ENCODE measurements around the gene HSD17B8.
"Not testable (repeated sequence)": the region's sequence is repeated elsewhere in the genome, so short reads cannot be mapped to it uniquely, and the experiment has no call there.

HSD17B8 gene

DNA sequence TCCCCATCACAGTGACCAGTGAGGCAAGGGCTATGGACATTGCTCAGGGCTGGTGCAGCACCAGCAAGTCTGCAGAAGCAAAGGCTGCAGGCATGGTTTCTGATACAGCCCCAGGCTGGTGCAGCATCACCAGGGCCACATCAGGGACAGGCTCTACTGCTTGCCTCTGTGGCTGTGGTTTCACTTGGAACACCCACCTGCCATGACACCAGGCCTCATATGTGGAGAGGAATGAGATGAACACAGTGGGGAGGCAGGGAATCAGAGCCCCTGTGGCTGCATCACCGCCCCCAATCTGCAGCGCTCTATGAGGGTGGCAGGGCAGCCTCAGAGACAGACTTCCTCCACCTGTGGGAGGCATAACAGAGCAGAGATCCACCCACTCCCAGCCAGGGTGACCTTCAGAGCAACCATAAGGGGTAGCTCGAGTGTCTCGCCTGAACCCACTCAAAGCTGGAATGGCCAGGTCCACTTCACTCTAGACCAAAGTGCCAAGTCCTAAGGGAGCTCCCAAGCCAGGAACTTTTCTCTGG is 11.7 kb downstream of the HSD17B8 start:
- Mint-ChIP-seq H3K4me3 (no peak overlapping the region), H3K36me3 (ENCODE audit: low read depth) (peaks cover 4% of the 10 kb centered on the region), H3K27me3 (peaks cover 21% of the 10 kb centered on the region), H3K9me3 (no peaks in the 10 kb centered on the region), H3K4me1 (ENCODE audit: low read depth) (peaks cover 32% of the 10 kb centered on the region), H3K27ac (no peak overlapping the region)

DNA sequence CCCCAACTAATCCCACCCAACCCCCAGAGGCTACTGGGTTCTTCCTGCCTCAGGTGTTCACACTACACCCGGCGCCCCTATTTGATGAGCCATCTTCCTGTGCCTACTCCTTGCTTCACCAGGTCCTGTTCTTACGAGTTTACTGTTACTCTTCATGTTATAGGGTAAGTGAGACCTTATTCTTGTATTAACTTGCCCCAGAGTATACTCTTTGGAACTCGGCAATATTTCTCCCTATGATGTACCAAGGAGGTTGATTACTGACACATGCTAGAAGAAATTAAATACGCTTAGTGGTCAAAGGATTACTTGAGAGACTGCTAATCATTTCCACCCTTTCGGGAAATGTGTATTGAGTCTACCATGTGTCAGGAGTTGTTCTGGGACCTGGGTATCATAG is 12.8 kb downstream of the HSD17B8 start:
- Mint-ChIP-seq H3K36me3 (ENCODE audit: low read depth) (no peaks in the 10 kb centered on the region), H3K4me1 (ENCODE audit: low read depth) (peaks cover 28% of the 10 kb centered on the region), H3K27me3 (peaks cover 28% of the 10 kb centered on the region), H3K27ac (no peak overlapping the region), H3K9me3 (no peaks in the 10 kb centered on the region), H3K4me3 (no peak overlapping the region)

DNA sequence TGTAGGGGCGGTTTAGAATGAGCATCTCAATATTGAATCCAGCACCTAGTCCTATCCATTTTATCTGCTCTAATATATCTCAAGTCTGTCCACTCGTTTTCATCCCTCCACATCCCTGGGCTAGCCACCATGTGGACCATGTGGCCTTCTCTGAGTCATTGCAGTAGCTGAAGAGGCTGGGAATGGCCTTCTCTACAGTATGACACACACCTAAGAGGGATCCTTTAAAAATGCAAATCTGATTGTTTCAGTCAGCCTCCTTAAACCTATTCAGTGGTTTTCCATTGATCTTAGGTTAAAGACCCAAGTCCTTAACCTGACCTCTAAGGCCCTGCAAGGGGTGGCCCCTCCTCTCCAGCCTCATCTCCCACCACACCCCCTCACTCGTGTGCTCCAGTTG is 13.2 kb downstream of the HSD17B8 start:
- no peak overlapping the region for H3K4me3 Mint-ChIP-seq
- no peaks in the 10 kb centered on the region for H3K36me3 Mint-ChIP-seq (ENCODE audit: low read depth)
- H3K27me3 Mint-ChIP-seq = peaks cover 33% of the 10 kb centered on the region
- H3K4me1 Mint-ChIP-seq (ENCODE audit: low read depth) = peaks cover 24% of the 10 kb centered on the region
- no peak overlapping the region for H3K27ac Mint-ChIP-seq
- H3K9me3 Mint-ChIP-seq = no peaks in the 10 kb centered on the region

DNA sequence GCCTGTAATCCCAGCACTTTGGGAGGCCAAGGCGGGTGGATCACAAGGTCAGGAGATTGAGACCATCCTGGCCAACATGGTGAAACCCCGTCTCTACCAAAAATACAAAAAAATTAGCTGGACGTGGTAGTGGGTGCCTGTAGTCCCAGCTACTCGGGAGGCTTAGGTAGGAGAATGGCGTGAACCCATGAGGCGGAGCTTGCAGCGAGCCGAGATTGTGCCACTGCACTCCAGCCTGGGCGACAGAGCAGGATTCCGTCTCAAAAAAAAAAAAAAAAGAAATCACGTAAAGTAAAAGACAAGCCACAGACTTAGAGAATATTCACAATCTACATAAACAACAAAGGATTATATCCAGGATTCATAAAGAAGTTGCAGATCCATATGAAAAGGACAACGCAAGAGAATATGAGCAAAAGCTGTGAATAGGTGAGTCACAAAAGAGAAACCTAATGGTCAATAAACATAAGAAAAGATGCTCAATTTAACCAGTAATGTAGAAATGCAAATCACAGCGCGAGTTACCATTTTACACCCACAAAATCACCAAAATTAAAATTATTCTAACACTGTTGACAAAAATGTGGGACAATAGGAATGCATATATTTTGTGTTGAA is 22.2 kb downstream of the HSD17B8 start:
- H3K36me3 Mint-ChIP-seq (ENCODE audit: low read depth); H3K27ac Mint-ChIP-seq; H3K4me3 Mint-ChIP-seq; H3K9me3 Mint-ChIP-seq; H3K4me1 Mint-ChIP-seq (ENCODE audit: low read depth): not testable (repeated sequence)
- peaks cover 44% of the 10 kb centered on the region for H3K27me3 Mint-ChIP-seq

DNA sequence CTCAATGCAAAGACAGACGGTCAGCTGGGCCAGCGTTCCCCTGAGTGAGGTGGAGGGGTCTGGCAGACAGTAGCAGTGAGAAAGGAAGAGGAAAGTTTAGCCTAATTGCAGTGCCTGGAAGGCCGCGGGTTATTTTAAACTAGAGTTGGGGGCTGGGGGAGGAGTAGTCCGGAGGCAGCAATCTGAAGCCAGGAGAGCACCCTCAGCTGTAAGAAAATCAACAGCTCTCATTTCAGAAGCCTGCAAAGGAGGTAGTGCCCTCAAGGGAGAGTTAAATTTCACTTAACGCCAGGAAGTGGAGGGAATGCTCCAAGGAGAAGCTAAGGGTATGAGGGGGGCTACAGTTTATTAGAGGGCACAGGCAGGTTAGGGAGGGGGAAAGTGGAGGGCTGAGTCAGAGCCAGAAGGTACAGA is 30.8 kb downstream of the HSD17B8 start:
- no peaks in the 10 kb centered on the region for H3K4me1 Mint-ChIP-seq (ENCODE audit: low read depth)
- no peak overlapping the region for H3K27ac Mint-ChIP-seq
- no peaks in the 10 kb centered on the region for H3K36me3 Mint-ChIP-seq (ENCODE audit: low read depth)
- no peak overlapping the region for H3K4me3 Mint-ChIP-seq
- no peaks in the 10 kb centered on the region for H3K9me3 Mint-ChIP-seq
- peaks cover 23% of the 10 kb centered on the region for H3K27me3 Mint-ChIP-seq

DNA sequence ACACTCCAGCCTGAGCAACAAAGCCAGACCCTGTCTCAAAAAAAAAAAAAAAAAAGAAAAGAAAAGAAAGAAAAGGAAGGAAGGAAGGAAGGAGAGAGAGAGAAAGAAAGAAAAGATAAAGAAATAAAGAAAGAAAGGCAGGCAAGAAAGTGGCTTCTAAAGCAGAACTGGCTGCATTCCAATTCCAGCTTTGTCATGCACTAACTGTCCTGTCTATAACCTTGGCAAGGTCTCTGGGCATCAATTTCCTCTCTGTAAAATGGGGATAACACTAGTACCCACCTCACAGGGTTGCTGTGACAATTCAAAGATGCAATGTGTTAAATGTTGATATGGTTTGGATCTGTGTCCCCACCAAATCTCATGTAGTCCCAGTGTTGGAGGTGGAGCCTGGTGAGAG is 31.9 kb downstream of the HSD17B8 start:
- H3K27me3 Mint-ChIP-seq = peaks cover 21% of the 10 kb centered on the region
- no peaks in the 10 kb centered on the region for H3K9me3 Mint-ChIP-seq
- no peaks in the 10 kb centered on the region for H3K36me3 Mint-ChIP-seq (ENCODE audit: low read depth)
- peaks cover 2% of the 10 kb centered on the region for H3K4me1 Mint-ChIP-seq (ENCODE audit: low read depth)
- no peak overlapping the region for H3K27ac Mint-ChIP-seq
- no peak overlapping the region for H3K4me3 Mint-ChIP-seq

DNA sequence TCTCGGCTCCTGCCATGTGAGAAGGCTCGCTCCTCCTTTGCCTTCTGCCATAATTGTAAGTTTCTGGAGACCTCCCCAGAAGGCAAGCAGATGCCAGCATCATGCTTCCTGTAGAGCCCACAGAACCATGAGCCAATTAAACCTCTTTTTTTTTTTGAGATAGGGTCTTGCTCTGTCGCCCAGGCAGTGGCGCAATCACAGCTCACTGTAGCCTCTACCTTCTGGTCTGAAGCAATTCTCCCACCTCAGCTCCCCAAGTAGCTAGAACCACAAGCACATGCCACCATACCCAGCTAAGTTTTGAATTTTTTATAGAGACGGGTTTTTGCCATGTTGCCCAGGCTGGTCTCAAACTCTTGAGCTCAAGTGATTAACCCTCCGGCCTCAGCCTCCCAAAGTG is 32.4 kb downstream of the HSD17B8 start:
- H3K27ac Mint-ChIP-seq = no peak overlapping the region
- H3K4me3 Mint-ChIP-seq = no peak overlapping the region
- no peaks in the 10 kb centered on the region for H3K36me3 Mint-ChIP-seq (ENCODE audit: low read depth)
- no peaks in the 10 kb centered on the region for H3K9me3 Mint-ChIP-seq
- peaks cover 18% of the 10 kb centered on the region for H3K27me3 Mint-ChIP-seq
- H3K4me1 Mint-ChIP-seq (ENCODE audit: low read depth) = peaks cover 7% of the 10 kb centered on the region

DNA sequence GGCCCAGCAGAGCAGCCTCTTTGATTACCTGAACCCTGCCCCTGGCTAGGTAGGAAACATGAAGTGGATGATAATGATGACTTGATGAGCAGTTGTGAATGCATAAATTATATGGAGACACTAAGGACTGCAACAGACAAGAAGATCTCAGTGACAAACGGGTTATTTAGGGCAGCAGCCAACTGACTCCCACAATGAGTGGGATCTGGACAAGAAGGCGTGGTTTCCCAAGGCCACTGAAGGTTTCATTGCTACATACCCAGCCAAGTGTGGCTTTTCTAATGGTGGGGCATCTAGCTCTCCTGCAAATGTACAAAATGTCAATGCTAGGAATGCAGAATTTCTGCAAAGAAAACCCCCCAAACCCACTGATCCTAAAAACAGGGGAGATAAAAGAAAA is 33.3 kb downstream of the HSD17B8 start:
- no peak overlapping the region for H3K4me3 Mint-ChIP-seq
- peaks cover 14% of the 10 kb centered on the region for H3K27me3 Mint-ChIP-seq
- peaks cover 14% of the 10 kb centered on the region for H3K4me1 Mint-ChIP-seq (ENCODE audit: low read depth)
- H3K9me3 Mint-ChIP-seq = no peaks in the 10 kb centered on the region
- no peak overlapping the region for H3K27ac Mint-ChIP-seq
- no peaks in the 10 kb centered on the region for H3K36me3 Mint-ChIP-seq (ENCODE audit: low read depth)

DNA sequence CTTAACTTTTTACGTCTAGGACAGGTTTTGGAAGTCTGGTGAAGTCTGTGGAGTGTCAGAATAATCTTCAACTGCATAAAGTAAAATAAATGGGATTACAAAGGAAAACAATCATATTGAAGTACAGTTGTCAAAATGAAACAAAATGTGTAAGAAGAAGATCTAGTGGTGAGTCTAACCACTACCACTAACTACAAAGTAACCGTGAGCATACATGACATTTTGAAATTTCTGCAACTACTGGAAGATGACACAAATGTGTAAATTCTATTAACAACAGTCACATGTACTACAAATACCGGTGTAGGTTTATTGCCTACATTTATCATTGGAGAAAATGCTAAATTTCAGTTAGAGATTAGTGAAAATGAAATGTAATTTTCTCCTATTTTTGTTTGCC is 37.5 kb downstream of the HSD17B8 start:
- H3K9me3 Mint-ChIP-seq = no peaks in the 10 kb centered on the region
- peak overlapping the region; percentile 50 for H3K27ac Mint-ChIP-seq
- peak overlapping the region; percentile 3 for H3K4me3 Mint-ChIP-seq
- H3K36me3 Mint-ChIP-seq (ENCODE audit: low read depth) = no peaks in the 10 kb centered on the region
- peaks cover 10% of the 10 kb centered on the region for H3K27me3 Mint-ChIP-seq
- H3K4me1 Mint-ChIP-seq (ENCODE audit: low read depth) = peaks cover 14% of the 10 kb centered on the region

DNA sequence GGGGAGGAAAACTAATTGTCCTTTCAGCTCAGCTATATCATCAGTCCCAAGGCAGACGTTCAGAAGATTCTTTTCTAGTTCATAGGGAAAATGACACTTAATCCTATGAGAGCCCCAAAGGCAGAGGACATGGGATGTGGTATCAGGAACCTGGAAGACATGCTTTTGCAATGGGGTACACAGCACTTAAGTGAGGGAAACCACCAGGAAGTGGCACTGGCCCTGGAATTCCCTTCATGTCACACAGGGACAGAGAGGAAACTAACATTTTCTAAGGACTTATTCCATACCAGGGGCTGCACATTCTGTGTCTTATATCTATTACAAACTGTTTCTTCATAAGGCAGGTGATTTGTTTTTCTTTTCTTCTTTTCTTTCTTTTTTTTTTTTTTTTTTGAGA is 39.0 kb downstream of the HSD17B8 start:
- H3K27me3 Mint-ChIP-seq = peaks cover 10% of the 10 kb centered on the region
- H3K27ac Mint-ChIP-seq = no peak overlapping the region
- H3K4me3 Mint-ChIP-seq = no peak overlapping the region
- no peaks in the 10 kb centered on the region for H3K9me3 Mint-ChIP-seq
- peaks cover 21% of the 10 kb centered on the region for H3K4me1 Mint-ChIP-seq (ENCODE audit: low read depth)
- H3K36me3 Mint-ChIP-seq (ENCODE audit: low read depth) = no peaks in the 10 kb centered on the region

DNA sequence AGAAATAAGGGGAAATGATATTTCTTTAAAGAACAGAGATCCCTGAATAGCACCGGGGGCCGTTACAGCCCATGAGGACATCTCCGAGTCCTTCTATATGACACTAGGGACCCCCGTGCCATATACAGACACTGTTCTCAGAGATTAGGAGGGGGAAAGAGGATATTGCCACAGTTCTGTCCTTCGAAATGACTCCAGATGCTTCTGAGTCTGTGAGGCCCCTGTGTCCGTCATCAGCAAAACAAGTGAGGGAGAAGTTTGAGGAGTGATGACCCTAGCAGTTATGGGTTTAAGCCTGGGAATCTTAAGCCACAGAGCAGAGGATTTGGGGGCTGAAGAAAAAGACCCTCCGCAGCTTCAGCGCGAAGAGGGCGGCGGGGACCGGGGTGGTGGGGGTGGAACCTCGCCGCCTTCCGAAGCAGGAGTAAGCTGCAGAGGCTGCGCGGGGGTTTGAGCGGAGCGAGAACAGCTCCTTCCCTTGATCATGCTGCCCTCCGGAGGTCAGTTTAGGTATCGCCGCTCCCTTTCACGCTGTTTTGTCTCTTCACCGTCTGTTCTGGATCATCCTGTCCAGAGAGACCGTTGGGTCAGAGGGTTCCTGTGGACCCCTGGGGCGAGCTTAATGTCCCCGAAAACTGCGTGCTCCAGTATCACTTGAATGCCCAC is 43.7 kb downstream of the HSD17B8 start:
- Mint-ChIP-seq H3K27ac (peak overlapping the region; percentile 94), H3K27me3 (peaks cover 9% of the 10 kb centered on the region), H3K9me3 (no peaks in the 10 kb centered on the region), H3K4me3 (peak overlapping the region; percentile 89), H3K4me1 (ENCODE audit: low read depth) (peaks cover 41% of the 10 kb centered on the region), H3K36me3 (ENCODE audit: low read depth) (peaks cover 29% of the 10 kb centered on the region)

DNA sequence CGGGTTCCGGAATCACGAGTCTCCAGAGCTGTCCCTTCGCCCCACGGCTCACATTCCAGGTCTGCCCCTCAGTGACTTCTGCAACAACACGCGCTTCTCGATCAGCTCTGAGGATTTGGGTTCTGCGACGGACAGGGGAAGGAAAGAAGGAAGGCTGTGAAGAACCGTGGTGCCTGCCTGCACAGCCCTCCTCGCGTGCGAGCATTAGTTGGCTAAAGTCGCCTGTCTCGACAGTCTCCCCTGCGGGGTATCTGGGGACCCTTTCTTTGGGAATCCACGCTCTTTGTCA is 44.1 kb downstream of the HSD17B8 start:
- Mint-ChIP-seq H3K27me3 (peaks cover 5% of the 10 kb centered on the region), H3K4me1 (ENCODE audit: low read depth) (peaks cover 41% of the 10 kb centered on the region), H3K36me3 (ENCODE audit: low read depth) (peaks cover 30% of the 10 kb centered on the region), H3K4me3 (peak overlapping the region; percentile 89), H3K27ac (peak overlapping the region; percentile 94), H3K9me3 (no peaks in the 10 kb centered on the region)

DNA sequence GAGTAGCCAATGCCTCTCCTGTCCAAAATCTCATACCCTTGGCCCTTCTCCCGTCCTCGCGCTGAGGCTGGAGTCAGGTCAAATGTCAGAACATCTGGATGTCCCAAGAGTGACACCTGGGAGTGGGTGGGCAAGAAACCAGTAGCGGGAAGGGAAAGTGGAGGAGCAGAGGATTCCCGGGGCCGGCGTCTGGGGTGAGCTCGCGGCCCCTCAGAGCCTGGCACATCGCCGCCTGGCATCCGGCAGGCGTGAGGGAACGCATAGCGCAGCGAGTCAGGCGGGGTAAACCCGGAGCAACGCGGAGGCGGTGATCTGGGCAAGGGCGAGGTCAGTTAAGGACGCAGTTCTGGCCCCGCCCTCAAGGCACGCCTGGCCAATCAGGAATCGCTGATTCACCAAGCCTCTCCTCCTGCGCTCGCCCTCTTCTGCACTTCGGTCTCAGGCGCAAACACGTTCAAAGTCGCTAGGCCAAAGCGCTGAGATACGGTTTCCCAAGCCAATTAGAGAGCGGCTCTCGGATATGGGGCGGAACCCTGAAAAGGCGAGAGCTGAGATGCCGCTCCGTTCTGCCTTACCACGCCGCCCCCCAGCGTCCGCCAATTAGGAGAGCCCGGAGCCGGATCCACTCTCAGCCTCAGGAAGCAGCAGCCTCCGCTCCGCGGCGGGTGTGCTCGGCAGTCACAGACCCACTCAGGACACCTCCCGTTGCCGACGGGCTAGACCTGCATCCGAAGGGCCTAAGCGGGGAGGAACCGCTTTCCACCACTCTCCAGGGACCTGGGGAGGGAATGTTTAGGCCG is 44.7 kb downstream of the HSD17B8 start:
- peak overlapping the region; percentile 89 for H3K4me3 Mint-ChIP-seq
- peaks cover 30% of the 10 kb centered on the region for H3K36me3 Mint-ChIP-seq (ENCODE audit: low read depth)
- peaks cover 4% of the 10 kb centered on the region for H3K27me3 Mint-ChIP-seq
- peak overlapping the region; percentile 94 for H3K27ac Mint-ChIP-seq
- H3K9me3 Mint-ChIP-seq = no peaks in the 10 kb centered on the region
- peaks cover 41% of the 10 kb centered on the region for H3K4me1 Mint-ChIP-seq (ENCODE audit: low read depth)

DNA sequence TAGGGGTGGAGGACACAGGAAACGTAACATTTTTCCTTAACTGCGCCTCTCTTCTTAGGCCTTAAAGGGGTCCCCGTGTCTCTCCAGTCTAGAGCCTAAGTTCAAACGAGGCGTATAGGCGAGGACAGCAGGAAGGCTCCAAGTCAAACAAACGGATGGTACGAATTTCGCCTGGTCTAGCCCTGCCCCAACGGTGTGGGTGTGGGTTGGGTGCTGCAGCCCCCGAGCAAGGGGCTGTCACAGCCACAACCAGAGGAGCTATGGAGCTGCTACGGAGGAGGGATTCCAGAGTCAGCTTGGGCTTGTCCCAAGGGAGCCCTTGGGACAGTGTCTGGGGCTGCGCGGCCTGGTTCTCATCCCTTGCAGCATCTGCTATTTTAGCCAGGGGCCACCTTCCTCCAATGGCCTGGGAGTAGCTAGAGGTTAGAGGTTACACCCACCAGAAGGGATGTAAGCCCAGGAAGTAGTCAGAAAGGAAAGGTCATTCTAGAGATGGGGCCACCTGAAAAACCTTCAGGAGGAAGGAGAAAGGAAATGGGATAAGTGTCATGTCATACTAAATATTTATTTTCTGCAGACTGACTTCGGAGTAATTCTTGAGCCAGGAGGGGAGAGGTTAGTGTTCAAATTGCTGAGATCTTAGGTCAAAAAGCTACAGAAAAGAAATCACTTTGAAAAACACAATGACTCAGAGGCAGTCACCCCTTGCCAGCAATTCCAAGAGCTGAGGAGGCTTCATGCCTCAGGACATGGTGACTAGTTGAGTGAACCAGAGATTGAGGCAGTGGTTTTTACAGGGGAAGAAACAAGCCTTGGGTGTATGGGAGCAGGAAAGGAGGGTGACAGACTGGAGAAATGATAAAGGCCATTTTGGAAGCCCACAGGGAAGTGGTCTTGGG is 45.5 kb downstream of the HSD17B8 start:
- H3K27ac Mint-ChIP-seq = peak overlapping the region; percentile 88
- H3K9me3 Mint-ChIP-seq = no peaks in the 10 kb centered on the region
- peak overlapping the region; percentile 89 for H3K4me3 Mint-ChIP-seq
- peaks cover 31% of the 10 kb centered on the region for H3K36me3 Mint-ChIP-seq (ENCODE audit: low read depth)
- H3K4me1 Mint-ChIP-seq (ENCODE audit: low read depth) = peaks cover 41% of the 10 kb centered on the region
- H3K27me3 Mint-ChIP-seq = peaks cover 4% of the 10 kb centered on the region
